Measurements from ENCODE around the gene SUSD3. TPM values are rescaled to one million over a fixed set of nuclear protein-coding genes. Genes with fewer than 3 reads are reported as not detected.
A peak's percentile ranks its signal among the peaks of the same experiment; 100 is the strongest.

SUSD3 gene
- total and polyA plus RNA-seq, 10 of the 15 experiments (the other 5 are each of a cell fraction or from before 2014, with no cell fraction given), result 2.5 to 92.0 (median 31.1) TPM

- TF ChIP-seq SP1 (IDR thresholded peaks at IDR 0.05; ENCODE audit: low read depth, low read length), result peak; percentile 32
- no peak for TF ChIP-seq STAT1 (conservative IDR thresholded peaks at IDR 0.05)
- TF ChIP-seq CTCF (IDR thresholded peaks at IDR 0.05 in 2 of 3, conservative IDR thresholded peaks at IDR 0.05 in 1 of 3; ENCODE audit: control insufficient read depth in 2 of 3, extremely low read depth in 1 of 3, insufficient read depth in 1 of 3, low read depth in 3 of 3, low read length in 3 of 3), result no peak
- TF ChIP-seq SRF (IDR thresholded peaks at IDR 0.05; ENCODE audit: low read depth in 2 of 2, low read length in 2 of 2), result 0 out of 4 replicates have a peak, but pooled peaks of 1 of the 2 experiments have one; percentile 49
- TF ChIP-seq ZBTB40 (IDR thresholded peaks at IDR 0.05; ENCODE audit: borderline replicate concordance), result no peak
- TF ChIP-seq FOS (IDR thresholded peaks at IDR 0.05; ENCODE audit: borderline replicate concordance, extremely low read depth, insufficient read length), result no peak
- no peak for TF ChIP-seq RBBP5 (conservative IDR thresholded peaks at IDR 0.05)
- no peak; the same call in 1 of the 2 replicates for TF ChIP-seq RAD51 (IDR thresholded peaks at IDR 0.05)
- no peak for TF ChIP-seq CREB1 (IDR thresholded peaks at IDR 0.05; ENCODE audit: low read depth)
- no peak for TF ChIP-seq ATF2 (IDR thresholded peaks at IDR 0.05; ENCODE audit: low read length)
- no peak for TF ChIP-seq BCL3 (IDR thresholded peaks at IDR 0.05; ENCODE audit: borderline replicate concordance, insufficient read depth, low read depth, low read length, poor library complexity, severe bottlenecking)
- TF ChIP-seq JUNB (IDR thresholded peaks at IDR 0.05), result no peak
- no peak for TF ChIP-seq CBX5 (IDR thresholded peaks at IDR 0.05; ENCODE audit: low read depth)
- TF ChIP-seq GABPA (IDR thresholded peaks at IDR 0.05; ENCODE audit: low read depth), result no peak
- no peak for TF ChIP-seq SIN3A (IDR thresholded peaks at IDR 0.05; ENCODE audit: low read depth, low read length)
- no peak for TF ChIP-seq ZNF207 (IDR thresholded peaks at IDR 0.05; ENCODE audit: borderline replicate concordance)
- TF ChIP-seq FOXM1 (IDR thresholded peaks at IDR 0.05; ENCODE audit: low read depth, low read length), result no peak
- no peak for TF ChIP-seq ZNF274 (IDR thresholded peaks at IDR 0.05; ENCODE audit: insufficient read depth, insufficient read length)
Observed at GRCh38 chr9:93094658-93095204, 36.2 kb downstream of the SUSD3 start (continued).
